NCI-H510A treated with DMSO at 0.1 percent for 48 hours (cell line): Measurements from ENCODE around the gene SLC26A5.
A peak's percentile ranks its signal among the peaks of the same experiment; 100 is the strongest.
"Not testable (repeated sequence)": the region's sequence is repeated elsewhere in the genome, so short reads cannot be mapped to it uniquely, and the experiment has no call there.

ENCODE experiments used
- DNase-seq: peaks from one replicate; lab custom pipeline; 2025; lab: John Stamatoyannopoulos, UW

The SLC26A5 gene, protein sequence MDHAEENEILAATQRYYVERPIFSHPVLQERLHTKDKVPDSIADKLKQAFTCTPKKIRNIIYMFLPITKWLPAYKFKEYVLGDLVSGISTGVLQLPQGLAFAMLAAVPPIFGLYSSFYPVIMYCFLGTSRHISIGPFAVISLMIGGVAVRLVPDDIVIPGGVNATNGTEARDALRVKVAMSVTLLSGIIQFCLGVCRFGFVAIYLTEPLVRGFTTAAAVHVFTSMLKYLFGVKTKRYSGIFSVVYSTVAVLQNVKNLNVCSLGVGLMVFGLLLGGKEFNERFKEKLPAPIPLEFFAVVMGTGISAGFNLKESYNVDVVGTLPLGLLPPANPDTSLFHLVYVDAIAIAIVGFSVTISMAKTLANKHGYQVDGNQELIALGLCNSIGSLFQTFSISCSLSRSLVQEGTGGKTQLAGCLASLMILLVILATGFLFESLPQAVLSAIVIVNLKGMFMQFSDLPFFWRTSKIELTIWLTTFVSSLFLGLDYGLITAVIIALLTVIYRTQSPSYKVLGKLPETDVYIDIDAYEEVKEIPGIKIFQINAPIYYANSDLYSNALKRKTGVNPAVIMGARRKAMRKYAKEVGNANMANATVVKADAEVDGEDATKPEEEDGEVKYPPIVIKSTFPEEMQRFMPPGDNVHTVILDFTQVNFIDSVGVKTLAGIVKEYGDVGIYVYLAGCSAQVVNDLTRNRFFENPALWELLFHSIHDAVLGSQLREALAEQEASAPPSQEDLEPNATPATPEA

DNA sequence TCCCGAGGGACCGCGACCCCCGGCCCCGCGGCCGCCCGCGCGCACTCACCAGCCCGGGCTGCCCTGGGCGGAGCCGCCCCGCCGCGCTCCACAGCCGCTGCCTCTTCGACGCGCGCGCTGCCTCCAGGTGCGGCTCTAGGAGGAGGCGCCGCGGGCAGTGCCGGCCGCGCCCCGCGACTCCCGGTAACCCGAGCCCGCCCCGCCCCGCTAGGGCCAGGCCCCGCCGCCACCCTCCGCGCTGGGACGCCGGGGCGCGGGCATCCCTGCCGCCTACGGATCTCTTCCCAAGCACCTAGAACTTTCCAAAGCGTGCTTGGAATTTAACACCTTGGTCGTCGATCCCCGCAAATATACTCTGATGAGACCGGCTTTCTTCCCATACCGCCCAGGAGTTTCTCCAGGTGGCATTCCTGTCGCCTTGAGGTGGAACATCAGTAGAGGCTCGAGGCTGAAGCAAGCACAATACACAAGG lies at the start of gene SLC26A5:
SLC26A5 (minus strand) TSS at position 159 of the 472 bp plus-strand sequence. CDS start 24,693 bp downstream, outside the sequence.
- DNase-seq, result peak; percentile 66

DNA sequence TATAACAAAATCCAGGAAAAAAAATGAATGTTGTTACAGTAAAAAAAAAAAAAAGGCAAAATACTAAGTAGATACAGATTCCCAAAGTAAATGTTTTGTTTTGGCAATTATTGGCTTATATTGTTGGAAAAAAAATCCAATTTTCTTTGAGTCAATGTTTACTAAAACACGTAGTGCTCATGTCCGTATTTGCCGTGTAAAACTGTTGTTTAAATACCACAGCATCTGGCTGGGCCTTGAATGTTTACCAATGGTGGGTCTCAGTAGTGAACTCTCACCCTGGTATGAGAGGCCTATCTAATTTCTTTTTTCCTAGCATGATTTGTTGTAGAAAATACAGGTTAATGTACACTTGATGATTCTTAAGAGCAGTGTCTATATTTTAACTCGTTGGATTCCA lies 41.4 kb upstream of the SLC26A5 start:
- no peak for DNase-seq

- not testable (repeated sequence) for DNase-seq
Measured at GRCh38 chr7:103486873-103487272, 40.9 kb upstream of the SLC26A5 start.

DNA sequence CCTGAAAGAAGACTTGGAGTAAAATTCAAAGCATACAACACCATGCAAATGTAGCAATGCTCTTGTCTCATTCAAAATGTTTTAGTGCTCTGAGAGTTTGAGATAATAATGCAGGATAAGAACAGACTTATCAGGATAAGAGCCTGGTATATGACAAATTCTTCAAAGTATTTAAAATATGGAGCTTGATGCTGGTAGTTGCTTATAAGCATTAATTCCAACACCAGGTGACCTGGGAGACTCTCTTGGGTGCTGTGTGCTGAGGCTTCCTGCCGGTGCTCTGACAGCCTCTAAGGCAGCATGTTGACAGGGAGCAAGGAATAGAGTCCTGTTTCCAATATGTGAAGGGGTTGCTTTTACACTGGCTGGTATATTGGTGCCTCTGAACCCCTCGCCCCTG lies 34.8 kb upstream of the SLC26A5 start:
- DNase-seq, result no peak

GRCh38 chr7:103474956-103475355 lies 28.9 kb upstream of the SLC26A5 start:
- DNase-seq, result no peak

DNA sequence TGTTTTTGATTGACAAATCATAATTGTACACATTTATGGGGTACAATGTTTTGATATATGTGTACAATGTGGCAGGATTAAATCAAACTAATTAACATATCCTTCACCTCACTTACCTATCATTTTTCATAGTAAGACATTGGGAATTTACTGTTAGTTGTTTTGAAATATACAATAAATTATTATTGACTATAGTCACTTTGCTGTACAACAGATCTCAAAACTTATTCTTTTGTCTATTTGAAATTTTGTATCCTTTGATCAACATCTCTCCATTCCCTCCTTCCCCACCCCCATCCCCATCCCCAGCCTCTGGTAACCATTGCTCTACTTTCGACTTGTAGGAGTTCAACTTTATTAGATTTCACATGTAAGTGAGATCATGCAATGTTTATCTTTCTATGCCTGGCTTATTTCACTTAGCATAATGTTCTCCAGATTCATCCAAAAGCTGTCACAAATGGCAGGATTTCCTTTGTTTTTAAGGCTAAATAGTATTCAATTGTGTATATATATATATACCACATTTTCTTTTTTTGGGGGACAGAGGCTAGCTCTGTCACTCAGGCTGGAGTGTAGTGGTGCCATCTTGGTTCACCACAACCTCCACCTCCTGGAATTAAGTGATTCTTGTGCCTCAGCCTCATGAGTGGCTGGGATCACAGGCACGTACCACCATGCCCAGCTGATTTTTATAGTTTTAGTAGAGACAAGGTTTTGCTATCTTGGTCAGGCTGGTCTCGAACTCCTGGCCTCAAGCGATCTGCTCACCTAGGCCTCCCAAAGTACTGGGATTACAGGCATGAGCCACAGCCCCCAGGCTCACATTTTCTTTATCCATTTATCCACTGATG lies 23.3 kb upstream of the SLC26A5 start:
- DNase-seq, result no peak

GRCh38 chr7:103466814-103467213 lies 20.8 kb upstream of the SLC26A5 start:
- DNase-seq, result no peak

- no peak for DNase-seq
Measured at GRCh38 chr7:103462358-103462757, 16.4 kb upstream of the SLC26A5 start.

- DNase-seq, result peak; percentile 58
Measured at GRCh38 chr7:103447073-103447960, 1.3 kb upstream of the SLC26A5 start.

DNA sequence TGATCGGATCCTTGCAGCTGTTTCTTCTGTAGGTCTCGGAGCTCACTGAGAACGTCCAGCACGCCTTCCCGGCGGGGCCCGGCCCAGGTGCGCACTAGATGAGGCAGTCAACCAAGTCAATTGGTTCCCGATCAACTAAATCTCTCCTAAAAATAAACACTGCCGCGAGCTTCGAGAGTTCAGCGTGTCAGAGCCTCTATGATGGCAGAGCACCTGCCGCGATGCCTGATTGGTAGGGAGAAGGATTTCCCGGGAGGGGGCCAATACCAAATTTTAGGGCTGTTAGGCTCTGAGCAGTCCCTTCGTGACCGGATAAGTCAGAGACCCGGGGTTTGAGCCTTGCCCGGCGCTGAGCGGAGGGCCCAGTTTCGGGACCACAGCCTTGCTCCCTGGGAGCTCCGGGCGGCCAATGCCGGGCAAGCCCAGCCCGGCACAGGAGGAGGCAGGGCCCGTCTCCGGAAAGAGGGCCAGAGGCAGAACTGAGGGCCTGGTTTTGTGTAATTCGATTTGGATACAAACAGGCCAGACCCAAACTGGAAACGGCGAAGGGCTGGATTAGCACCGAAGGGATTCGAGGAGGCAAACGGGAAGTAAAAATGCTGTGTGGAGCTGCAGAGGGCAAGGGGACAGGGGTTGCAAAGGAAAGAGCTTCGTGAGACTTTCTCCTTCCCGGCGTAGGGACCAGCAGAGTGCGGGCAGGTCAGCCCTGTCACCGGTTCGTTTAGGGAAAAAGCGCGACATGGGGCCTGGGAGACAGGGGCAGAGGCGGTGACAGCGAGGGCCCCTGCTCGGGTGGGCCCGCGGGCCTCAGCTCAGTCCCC lies 569 bp downstream of the SLC26A5 start:
- peak; percentile 56 for DNase-seq

GRCh38 chr7:103439661-103440060 lies 6.3 kb downstream of the SLC26A5 start:
- DNase-seq, result no peak

- DNase-seq, result no peak
Measured at GRCh38 chr7:103437623-103438022, 8.4 kb downstream of the SLC26A5 start.

DNA sequence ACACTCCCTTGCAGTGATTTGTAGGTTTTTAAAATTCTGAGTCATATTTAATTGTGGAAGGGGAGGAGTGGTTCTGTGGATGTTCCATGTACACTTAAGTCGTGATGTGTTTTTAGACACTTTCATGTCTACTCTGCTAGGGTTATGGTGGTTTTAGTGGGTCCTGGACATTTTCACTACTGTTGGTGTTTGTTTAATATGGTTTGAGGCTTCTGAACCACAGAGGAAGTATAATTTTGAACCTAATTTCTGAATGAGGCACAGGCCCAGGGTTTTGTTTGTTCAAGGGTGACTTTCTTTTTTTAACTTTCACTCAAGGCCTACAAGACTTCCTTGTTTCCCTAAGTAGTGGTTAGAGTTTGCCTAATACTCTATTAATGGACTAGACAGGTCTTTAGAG lies 13.3 kb downstream of the SLC26A5 start:
- no peak for DNase-seq

GRCh38 chr7:103425177-103425576 lies 20.8 kb downstream of the SLC26A5 start:
- DNase-seq, result no peak

GRCh38 chr7:103423467-103424179 lies 22.4 kb downstream of the SLC26A5 start:
- no peak for DNase-seq

DNA sequence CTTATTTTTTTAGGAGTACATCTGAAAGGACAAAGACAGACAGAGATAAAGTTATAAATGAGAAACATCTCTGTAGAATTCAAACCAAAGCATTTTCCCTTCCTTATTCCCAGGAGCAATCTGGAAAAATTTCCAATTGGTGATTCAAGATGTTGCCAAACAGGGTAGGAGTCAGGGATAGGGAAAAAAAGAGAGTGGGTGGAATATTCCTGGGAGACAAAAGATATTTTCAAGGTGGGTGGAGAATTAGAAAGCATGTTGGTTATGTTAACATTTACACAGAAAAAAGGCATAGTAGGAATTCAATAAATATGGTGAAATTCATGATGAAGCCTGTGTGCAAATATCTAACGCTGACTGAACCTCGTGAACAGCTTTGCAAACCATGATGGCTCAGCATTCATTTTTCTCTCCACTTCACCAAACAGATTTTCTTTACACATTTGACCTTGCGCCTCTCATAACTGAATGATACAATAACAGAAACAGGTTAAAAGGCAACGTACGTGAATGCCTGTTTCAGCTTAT lies 25.1 kb downstream of the SLC26A5 start:
- DNase-seq, result no peak

DNA sequence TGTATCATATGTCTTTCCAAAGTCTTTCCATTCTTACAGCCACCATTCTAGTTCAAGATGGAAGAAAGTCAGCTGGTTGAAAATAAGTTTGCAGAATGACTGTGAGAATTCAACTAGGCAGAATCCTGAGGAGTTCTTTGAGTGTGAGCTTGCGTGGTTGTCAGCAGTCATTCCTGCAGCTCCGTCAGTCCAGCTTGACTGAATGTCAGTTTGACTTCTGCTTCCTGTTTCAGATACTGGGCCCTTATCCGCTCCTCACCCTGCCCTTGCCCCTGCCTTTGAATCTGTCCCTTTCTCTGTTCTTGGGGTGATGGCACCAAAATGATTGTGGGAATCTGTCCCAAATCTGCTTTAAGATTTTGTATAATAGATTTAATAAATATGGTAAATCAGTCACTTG lies 27.8 kb downstream of the SLC26A5 start:
- DNase-seq, result no peak

GRCh38 chr7:103413407-103413806 lies 32.6 kb downstream of the SLC26A5 start:
- DNase-seq, result no peak

DNA sequence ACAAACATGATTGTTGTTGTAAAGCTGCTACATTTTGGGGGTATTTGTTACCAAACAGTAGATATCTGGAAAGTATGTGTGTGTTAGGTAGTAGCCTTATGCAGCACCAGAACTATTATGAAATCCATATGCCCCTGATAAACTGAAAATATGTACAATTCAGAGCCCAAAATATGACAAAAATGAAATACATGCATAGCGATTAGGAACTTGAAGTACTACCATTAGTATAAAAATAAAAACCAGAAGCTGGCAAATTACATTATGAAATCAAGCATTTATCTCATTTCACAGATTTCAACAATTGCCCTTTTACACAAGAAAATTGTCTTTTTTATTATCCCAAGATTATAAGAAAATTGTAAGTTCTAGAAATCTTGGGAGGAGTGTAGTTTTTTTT lies 33.9 kb downstream of the SLC26A5 start:
- no peak for DNase-seq
